NCI-H1930 (cell line): ENCODE results near the gene ARHGAP26.

ENCODE experiments used
- DNase-seq, 2 experiments: peaks; one replicate each; lab custom pipeline; 2025; lab: John Stamatoyannopoulos, UW

Gene ARHGAP26

GRCh38 chr5:143140492-143141203 is 370.5 kb downstream of the ARHGAP26 start:
- DNase-seq, result peak in 1 of 2 experiments; percentile 1

GRCh38 chr5:143141652-143142051 is 371.5 kb downstream of the ARHGAP26 start:
- DNase-seq, result no peak

GRCh38 chr5:143142596-143143435 is 372.6 kb downstream of the ARHGAP26 start:
- DNase-seq, result no peak

- no peak for DNase-seq
Measured at GRCh38 chr5:143143973-143144372, 373.8 kb downstream of the ARHGAP26 start.

GRCh38 chr5:143145243-143146160 is 375.3 kb downstream of the ARHGAP26 start:
- DNase-seq, result no peak

GRCh38 chr5:143146161-143146560 is 376.0 kb downstream of the ARHGAP26 start:
- no peak for DNase-seq

- no peak for DNase-seq
Measured at GRCh38 chr5:143147383-143147782, 377.2 kb downstream of the ARHGAP26 start.

- no peak for DNase-seq
Measured at GRCh38 chr5:143147902-143148301, 377.7 kb downstream of the ARHGAP26 start.

- DNase-seq, result no peak
Measured at GRCh38 chr5:143148771-143149170, 378.6 kb downstream of the ARHGAP26 start.

GRCh38 chr5:143149759-143150158 is 379.6 kb downstream of the ARHGAP26 start:
- no peak for DNase-seq

- DNase-seq, result no peak
Measured at GRCh38 chr5:143151056-143151700, 381.0 kb downstream of the ARHGAP26 start.

- DNase-seq, result no peak
Measured at GRCh38 chr5:143152445-143152844, 382.3 kb downstream of the ARHGAP26 start.

- DNase-seq, result no peak
Measured at GRCh38 chr5:143153332-143154119, 383.3 kb downstream of the ARHGAP26 start.

GRCh38 chr5:143154510-143155370 is 384.6 kb downstream of the ARHGAP26 start:
- DNase-seq, result no peak

- DNase-seq, result no peak
Measured at GRCh38 chr5:143155455-143155854, 385.3 kb downstream of the ARHGAP26 start.

- no peak for DNase-seq
Measured at GRCh38 chr5:143156086-143156485, 385.9 kb downstream of the ARHGAP26 start.

- DNase-seq, result no peak
Measured at GRCh38 chr5:143156572-143156971, 386.4 kb downstream of the ARHGAP26 start.

- DNase-seq, result no peak
Measured at GRCh38 chr5:143159031-143159430, 388.9 kb downstream of the ARHGAP26 start.

- DNase-seq, result no peak
Measured at GRCh38 chr5:143161885-143162540, 391.8 kb downstream of the ARHGAP26 start.
